Ectodermal cell (in vitro differentiated cells): ENCODE measurements around the gene HMGCLL1. TPM values are rescaled to one million over a fixed set of nuclear protein-coding genes. Genes with fewer than 3 reads are reported as not detected.

ENCODE experiments used
- H3K27ac ChIP-seq: 2 replicates; pipeline ENCODE4 v1.7.0; 2013; ENCODE audit warnings: mild to moderate bottlenecking, low read depth, low read length; ENCODE audit not compliant: insufficient read depth, poor library complexity, severe bottlenecking
- H3K27me3 ChIP-seq: 2 replicates; pipeline ENCODE4 v1.7.0; 2013; ENCODE audit warnings: mild to moderate bottlenecking, low read length; ENCODE audit not compliant: insufficient read depth, control insufficient read depth, poor library complexity, severe bottlenecking
- H3K36me3 ChIP-seq: one replicate; pipeline ENCODE4 v1.7.0; 2013; ENCODE audit warnings: low read length; ENCODE audit not compliant: control insufficient read depth, insufficient read depth
- H3K4me1 ChIP-seq: one replicate; pipeline ENCODE4 v1.7.0; 2013; ENCODE audit warnings: low read length; ENCODE audit not compliant: control insufficient read depth, insufficient read depth
- H3K4me3 ChIP-seq: 2 replicates; pipeline ENCODE4 v1.7.0; 2013; ENCODE audit warnings: low read depth, low read length, control low read depth; ENCODE audit not compliant: insufficient read depth
- H3K9me3 ChIP-seq: 2 replicates; pipeline ENCODE4 v1.7.0; 2013; ENCODE audit warnings: mild to moderate bottlenecking, low read length, moderate library complexity; ENCODE audit not compliant: control insufficient read depth
- WGBS, 2 experiments: methylation state at CpG; one replicate each; pipeline ENCODE4 v1.1.7; 2013; ENCODE audit warnings: missing lambda C conversion rate in 2 of 2; 5-methylcytosine and 5-hydroxymethylcytosine counted together
- polyA plus RNA-seq, 4 experiments: library from polyadenylated mRNA; stranded (reverse); fragments of 50-300 nt; gene quantifications; one replicate each; pipeline ENCODE4 v1.2.3, GENCODE V29; 2013

Gene HMGCLL1
- polyA plus RNA-seq (2013, experiment 1 of 4), result 4.6 TPM
- polyA plus RNA-seq (2013, experiment 2 of 4), result 5.1 TPM
- polyA plus RNA-seq (2013, experiment 3 of 4), result 4.3 TPM
- 4.8 TPM for polyA plus RNA-seq (2013, experiment 4 of 4)

DNA sequence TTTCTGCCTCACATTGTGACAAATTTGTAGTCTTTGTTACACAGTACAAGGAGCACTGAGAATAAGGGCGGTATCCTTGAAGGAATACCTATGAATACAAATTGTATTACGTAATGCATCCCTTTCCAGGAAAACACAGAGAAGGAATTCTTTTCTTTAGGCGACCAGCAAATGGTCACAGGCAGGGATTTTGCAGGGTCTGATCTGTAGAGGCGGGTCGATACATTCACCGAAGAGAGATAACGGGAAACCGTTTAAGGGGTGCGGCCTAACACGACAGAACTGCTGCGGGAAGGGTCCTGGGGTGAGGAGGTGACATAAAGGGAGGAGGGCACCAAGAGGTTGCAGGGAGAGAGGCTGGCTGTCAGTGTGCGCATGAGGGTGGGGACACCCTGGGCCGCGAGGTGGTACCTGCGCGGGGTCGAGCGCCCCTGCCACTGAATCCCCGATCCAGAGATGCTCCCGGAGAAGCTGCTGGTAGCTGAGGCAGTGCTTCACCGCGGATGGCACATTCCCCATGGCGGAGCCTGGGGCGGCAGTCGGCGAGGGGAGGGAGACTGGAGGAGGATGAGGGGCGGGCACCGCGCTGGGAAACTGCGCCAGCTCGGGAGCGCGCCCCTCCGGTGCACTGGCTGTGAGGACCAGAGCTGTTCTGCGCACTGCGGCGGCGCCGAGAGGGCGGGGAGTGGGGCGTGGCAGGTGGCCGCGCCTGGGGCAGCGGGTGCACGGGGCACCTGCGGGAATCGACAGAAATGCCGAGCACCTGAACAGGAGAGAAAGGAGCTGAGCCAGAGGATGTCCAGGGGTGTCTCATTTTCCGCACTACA is at the start of gene HMGCLL1:
Gene HMGCLL1 (minus strand): TSS at position 656 of the 827 bp plus-strand sequence. CDS start 137 bp downstream, at position 519.
- Histone ChIP-seq H3K4me3 (peak within 1 kb of the TSS; percentile 54), H3K4me1 (no peaks in the 10 kb centered on the region), H3K9me3 (no peaks in the 10 kb centered on the region), H3K27me3 (peaks cover 3% of the 10 kb centered on the region), H3K36me3 (no peaks in the 10 kb centered on the region), H3K27ac (no peak within 1 kb of the TSS)
- WGBS, 2 experiments, result 2% methylated on average over 48 to 49 of the region's 49 CpGs

GRCh38 chr6:55621993-55622392 is 43.0 kb upstream of the HMGCLL1 start:
- no peaks in the 10 kb centered on the region for H3K9me3 ChIP-seq
- H3K27me3 ChIP-seq, result no peaks in the 10 kb centered on the region
- no peak overlapping the region for H3K4me3 ChIP-seq
- H3K36me3 ChIP-seq, result no peaks in the 10 kb centered on the region
- H3K27ac ChIP-seq, result no peak overlapping the region
- H3K4me1 ChIP-seq, result peaks cover 3% of the 10 kb centered on the region
- no CpG with 5 or more reads among the region's 1 CpG for WGBS, 2 experiments

- H3K4me1 ChIP-seq, result peaks cover 3% of the 10 kb centered on the region
- H3K27ac ChIP-seq, result no peak overlapping the region
- no peak overlapping the region for H3K4me3 ChIP-seq
- no peaks in the 10 kb centered on the region for H3K36me3 ChIP-seq
- WGBS, 2 experiments, result 85 to 98% methylated on average over 3 of the region's 3 CpGs
- no peaks in the 10 kb centered on the region for H3K27me3 ChIP-seq
- H3K9me3 ChIP-seq, result no peaks in the 10 kb centered on the region
These were observed 42.3 kb upstream of the HMGCLL1 start for GRCh38 chr6:55621244-55621643.

- Histone ChIP-seq H3K36me3 (no peaks in the 10 kb centered on the region), H3K27me3 (no peaks in the 10 kb centered on the region), H3K4me3 (no peak overlapping the region), H3K9me3 (no peaks in the 10 kb centered on the region), H3K4me1 (peaks cover 3% of the 10 kb centered on the region), H3K27ac (no peak overlapping the region)
- WGBS, 2 experiments, result 90 to 92% methylated on average over 5 of the region's 5 CpGs
These were observed 38.3 kb upstream of the HMGCLL1 start for GRCh38 chr6:55617272-55617671.

GRCh38 chr6:55604021-55604420 is 25.0 kb upstream of the HMGCLL1 start:
- Histone ChIP-seq H3K9me3 (no peaks in the 10 kb centered on the region), H3K4me1 (no peaks in the 10 kb centered on the region), H3K27ac (no peak overlapping the region), H3K4me3 (no peak overlapping the region), H3K27me3 (no peaks in the 10 kb centered on the region), H3K36me3 (no peaks in the 10 kb centered on the region)

- no peaks in the 10 kb centered on the region for H3K36me3 ChIP-seq
- no peak overlapping the region for H3K4me3 ChIP-seq
- H3K9me3 ChIP-seq, result no peaks in the 10 kb centered on the region
- H3K27ac ChIP-seq, result no peak overlapping the region
- H3K4me1 ChIP-seq, result no peaks in the 10 kb centered on the region
- WGBS, 2 experiments, result 83 to 91% methylated on average over 2 of the region's 2 CpGs
- H3K27me3 ChIP-seq, result no peaks in the 10 kb centered on the region
These were observed 22.1 kb upstream of the HMGCLL1 start for GRCh38 chr6:55601120-55601519.

GRCh38 chr6:55594442-55594841 is 15.4 kb upstream of the HMGCLL1 start:
- no peak overlapping the region for H3K27ac ChIP-seq
- 95 to 96% methylated on average over 2 of the region's 2 CpGs for WGBS, 2 experiments
- no peak overlapping the region for H3K4me3 ChIP-seq
- no peaks in the 10 kb centered on the region for H3K4me1 ChIP-seq
- H3K36me3 ChIP-seq, result no peaks in the 10 kb centered on the region
- no peaks in the 10 kb centered on the region for H3K27me3 ChIP-seq
- H3K9me3 ChIP-seq, result no peaks in the 10 kb centered on the region

DNA sequence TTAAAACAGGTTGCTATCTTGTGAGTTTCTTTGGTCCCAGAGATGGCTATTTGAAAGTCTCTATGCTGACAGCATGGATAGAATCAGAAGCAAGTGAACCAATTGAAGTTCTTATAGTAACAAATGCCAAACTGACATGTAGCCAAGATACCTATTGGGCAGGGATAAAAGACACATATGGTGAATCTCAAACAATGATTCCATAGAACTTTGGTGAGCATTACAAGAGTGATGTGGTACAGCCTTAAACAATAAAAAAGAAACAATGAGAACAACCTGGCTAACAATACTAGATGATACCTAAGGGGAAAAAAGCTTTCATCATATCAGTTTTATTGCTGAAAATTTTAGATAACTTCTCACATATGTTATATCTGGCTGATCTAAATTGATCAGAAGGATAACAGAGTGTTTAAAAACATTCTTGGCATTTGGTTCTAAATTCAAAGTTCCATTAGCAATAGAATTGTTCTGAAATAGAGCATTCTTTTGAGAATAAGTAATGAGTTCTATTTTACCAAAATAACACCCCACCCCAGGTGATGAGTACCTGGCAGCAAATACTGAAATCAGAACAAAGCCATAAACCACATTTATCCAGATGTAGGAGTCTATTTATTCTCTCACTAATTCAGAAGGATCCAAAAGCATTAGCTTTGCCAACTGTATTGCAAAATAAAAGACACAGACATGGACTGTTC is 5.8 kb upstream of the HMGCLL1 start:
- no peak overlapping the region for H3K27ac ChIP-seq
- H3K4me3 ChIP-seq, result no peak overlapping the region

DNA sequence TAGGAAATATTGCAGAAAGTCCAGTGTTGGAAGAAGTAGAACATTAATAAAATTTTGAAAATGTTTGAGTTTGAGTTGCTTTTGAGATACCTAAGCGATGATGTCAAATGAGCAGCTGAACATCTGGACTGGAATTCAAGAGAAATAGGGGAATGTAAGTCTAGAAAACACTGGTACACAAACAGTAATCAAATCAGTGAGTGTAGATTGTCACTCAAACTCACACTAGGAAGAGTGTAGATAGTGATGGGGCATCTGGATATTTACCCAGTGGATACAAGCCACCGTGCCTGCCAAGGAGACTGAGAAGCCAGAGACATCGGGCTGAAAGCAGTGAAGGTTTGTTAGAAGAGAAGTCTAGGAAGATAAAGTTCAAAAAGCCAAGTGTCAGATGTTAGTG is 2.2 kb downstream of the HMGCLL1 start:
- Histone ChIP-seq H3K27me3 (peaks cover 3% of the 10 kb centered on the region), H3K36me3 (no peaks in the 10 kb centered on the region), H3K27ac (no peak overlapping the region), H3K4me3 (no peak overlapping the region), H3K9me3 (no peaks in the 10 kb centered on the region), H3K4me1 (no peaks in the 10 kb centered on the region)
- WGBS, 2 experiments, result 93 to 94% methylated on average over 3 of the region's 3 CpGs

More for the DNA sequence above, 5.8 kb upstream of the HMGCLL1 start:
- H3K9me3 ChIP-seq, result no peaks in the 10 kb centered on the region
- H3K4me1 ChIP-seq, result no peaks in the 10 kb centered on the region
- no peaks in the 10 kb centered on the region for H3K27me3 ChIP-seq
- no peaks in the 10 kb centered on the region for H3K36me3 ChIP-seq

GRCh38 chr6:55574556-55574955 is 4.4 kb downstream of the HMGCLL1 start:
- 100% methylated on average over 1 of the region's 2 CpGs; no CpG with 5 or more reads in 1 of the 2 experiments for WGBS, 2 experiments
- no peak overlapping the region for H3K27ac ChIP-seq
- H3K9me3 ChIP-seq, result no peaks in the 10 kb centered on the region
- H3K27me3 ChIP-seq, result peaks cover under 1% of the 10 kb centered on the region
- no peaks in the 10 kb centered on the region for H3K36me3 ChIP-seq
- H3K4me3 ChIP-seq, result no peak overlapping the region
- H3K4me1 ChIP-seq, result no peaks in the 10 kb centered on the region
